K562 (cell line): ENCODE results near the gene KPNA4. TPM values are rescaled to one million over a fixed set of nuclear protein-coding genes. Genes with fewer than 3 reads are reported as not detected.
A peak's percentile ranks its signal among the peaks of the same experiment; 100 is the strongest.

Source experiments
- DNMT1 ChIP-seq: fragments of 450-650 bp; IDR thresholded peaks from 2 replicates; pipeline ENCODE4 v1.6.1; 2016; ENCODE audit warnings: antibody characterized with exemption, mild to moderate bottlenecking
- ETV6 ChIP-seq, 3 experiments: fragments of 150-350 bp in 1 of 3; sonication (generic) in 1 of 3; formaldehyde crosslinking in 1 of 3; IDR thresholded peaks; 2 replicates each; pipeline versions ENCODE4 v1.6.1 to v1.8.0; 2014 to 2022; ENCODE audit warnings: borderline replicate concordance in 2 of 3, low read depth in 2 of 3, antibody characterized with exemption in 1 of 3, low read length in 1 of 3, mild to moderate bottlenecking in 1 of 3, missing genetic modification reagents in 1 of 3
- GABPA ChIP-seq: fragments of 200-800 bp; sonication (Bioruptor generic); conservative IDR thresholded peaks from 2 replicates; pipeline ENCODE4 v1.6.1; 2016; ENCODE audit warnings: low read depth, missing genetic modification characterization, missing compliant biosample characterization
- HSF4 ChIP-seq: fragments of 250-450 bp; sonication (Bioruptor Pico); IDR thresholded peaks from 2 replicates; pipeline ENCODE4 v2.1.2; 2022; ENCODE audit warnings: mild to moderate bottlenecking, moderate library complexity, borderline replicate concordance
- PHF20 ChIP-seq: fragments of 450-650 bp; IDR thresholded peaks from 2 replicates; pipeline ENCODE4 v1.6.1; 2018; ENCODE audit not compliant: partially characterized antibody
- POLR2A ChIP-seq: fragments of 450-650 bp; conservative IDR thresholded peaks from 2 replicates; pipeline ENCODE4 v1.6.1; 2016
- POLR2G ChIP-seq: fragments of 200-400 bp; formaldehyde crosslinking; IDR thresholded peaks from 2 replicates; pipeline ENCODE4 v1.6.1; 2017; ENCODE audit warnings: low read depth, mild to moderate bottlenecking, antibody characterized with exemption, low read length, moderate library complexity
- RBM34 ChIP-seq: fragments of 200-400 bp; formaldehyde crosslinking; IDR thresholded peaks from 2 replicates; pipeline ENCODE4 v1.6.1; 2018; ENCODE audit warnings: low read length, borderline replicate concordance; ENCODE audit not compliant: insufficient read depth
- SMAD1 ChIP-seq: fragments of 150-350 bp; IDR thresholded peaks from 2 replicates; pipeline ENCODE4 v1.6.1; 2014; ENCODE audit warnings: low read length, low read depth; ENCODE audit not compliant: partially characterized antibody
- SMARCC2 ChIP-seq: fragments of 450-650 bp; IDR thresholded peaks from 2 replicates; pipeline ENCODE4 v1.6.1; 2017; ENCODE audit warnings: antibody characterized with exemption, moderate library complexity, mild to moderate bottlenecking, low read depth
- ZNF24 ChIP-seq: fragments of 450-650 bp; IDR thresholded peaks from 2 replicates; pipeline ENCODE4 v1.6.1; 2016
- ZNF384 ChIP-seq: IDR thresholded peaks from 2 replicates; pipeline ENCODE4 v1.6.1; 2012; ENCODE audit warnings: low read depth, low read length, improper control_type of control experiment
- ZNF589 ChIP-seq: fragments of 200-800 bp; sonication (Bioruptor generic); IDR thresholded peaks from 2 replicates; pipeline ENCODE4 v1.6.1; 2016; ENCODE audit warnings: low read depth, missing genetic modification characterization, missing compliant biosample characterization
- ZNF695 ChIP-seq: fragments of 450-650 bp; formaldehyde crosslinking; IDR thresholded peaks from 2 replicates; pipeline ENCODE4 v1.4.0; 2020; ENCODE audit warnings: mild to moderate bottlenecking, moderate library complexity
- ZSCAN32 ChIP-seq: fragments of 450-650 bp; formaldehyde crosslinking; IDR thresholded peaks from 2 replicates; pipeline ENCODE4 v1.4.0; 2020; ENCODE audit warnings: mild to moderate bottlenecking, moderate library complexity
- polyA plus RNA-seq, 8 experiments: library from polyadenylated mRNA; depleted of rRNA in 4 of 8; stranded (reverse) in 5 of 8; unstranded in 3 of 8; fragments of >200 nt; fragmentation: Nextera tagmentation in 2 of 8; fragmentation: Illumina TruSeq in 1 of 8; extraction: Ambion mirVana in 2 of 8; extraction: Trizol in 1 of 8; gene quantifications; 2 replicates each; pipeline versions ENCODE4 v1.2.1 to v1.2.3, GENCODE V29; 2011 to 2014; ENCODE audit warnings: inconsistent platforms in 1 of 8, missing spikeins in 1 of 8
- total RNA-seq, 7 experiments: library from RNA; depleted of rRNA in 6 of 7; stranded (reverse); fragments of >200 nt in 6 of 7; fragmentation: Illumina TruSeq in 2 of 7; extraction: Trizol in 2 of 7; gene quantifications; 2 replicates each; pipeline versions ENCODE4 v1.2.1 to v1.2.3, GENCODE V29; 2011 to 2021; ENCODE audit warnings: low replicate concordance in 1 of 7
- TF ChIP-seq, protein P1 (sequence below): fragments of 450-650 bp; conservative IDR thresholded peaks from 2 replicates; pipeline ENCODE4 v1.6.1; 2016; ENCODE audit warnings: missing genetic modification characterization, low read depth, mild to moderate bottlenecking, control low read depth, missing compliant biosample characterization
- TF ChIP-seq, protein P2 (sequence below): fragments of 150-350 bp; conservative IDR thresholded peaks from 2 replicates; pipeline ENCODE4 v1.6.1; 2014; ENCODE audit warnings: low read length
- TF ChIP-seq, protein P3 (sequence below): IDR thresholded peaks from 2 replicates; pipeline ENCODE4 v1.6.1; 2011; ENCODE audit warnings: borderline replicate concordance, low read depth, mild to moderate bottlenecking, moderate library complexity, low read length; ENCODE audit not compliant: insufficient read depth, poor library complexity, severe bottlenecking
- TF ChIP-seq, protein P4 (sequence below): fragments of 250-450 bp; sonication (Bioruptor Pico); IDR thresholded peaks from 2 replicates; pipeline ENCODE4 v1.8.0; 2021; ENCODE audit warnings: borderline replicate concordance, mild to moderate bottlenecking, moderate library complexity; ENCODE audit not compliant: poor library complexity, severe bottlenecking
- TF ChIP-seq, protein P5 (sequence below): IDR thresholded peaks from 3 replicates; pipeline ENCODE4 v1.6.1; 2011; ENCODE audit warnings: borderline replicate concordance, mild to moderate bottlenecking; ENCODE audit not compliant: insufficient read length, insufficient read depth

KPNA4 gene
- total and polyA plus RNA-seq, 9 of the 15 experiments (the other 6 are each of a cell fraction or from before 2014, with no cell fraction given) = 13.9 to 66.6 (median 34.5) TPM

DNA sequence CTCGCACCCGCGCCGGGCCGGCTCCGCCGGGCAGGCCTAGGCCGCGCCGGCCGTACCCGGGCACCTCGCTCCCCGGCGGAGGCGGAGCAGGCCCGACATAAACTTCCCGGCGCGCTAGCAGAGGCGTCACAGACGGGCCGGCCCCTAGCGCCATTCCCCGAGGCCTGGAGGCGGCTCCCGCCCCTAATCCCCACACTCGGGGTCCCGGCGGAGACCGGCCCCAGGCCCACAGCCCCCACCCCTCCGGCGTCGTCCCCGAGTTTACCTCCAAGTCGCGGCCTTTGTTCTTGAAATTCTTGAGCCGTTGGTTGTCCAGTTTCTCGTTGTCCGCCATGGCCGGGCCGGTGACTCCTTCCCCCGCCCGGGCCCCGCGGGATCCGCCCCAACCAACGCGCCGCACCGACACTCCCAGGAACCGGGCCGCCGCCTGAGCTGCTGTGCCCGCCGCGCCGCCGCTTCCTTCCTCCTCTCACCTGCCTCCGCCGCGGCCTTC is 376 bp downstream of the KPNA4 start (continued):
- TF ChIP-seq, protein P1, sequence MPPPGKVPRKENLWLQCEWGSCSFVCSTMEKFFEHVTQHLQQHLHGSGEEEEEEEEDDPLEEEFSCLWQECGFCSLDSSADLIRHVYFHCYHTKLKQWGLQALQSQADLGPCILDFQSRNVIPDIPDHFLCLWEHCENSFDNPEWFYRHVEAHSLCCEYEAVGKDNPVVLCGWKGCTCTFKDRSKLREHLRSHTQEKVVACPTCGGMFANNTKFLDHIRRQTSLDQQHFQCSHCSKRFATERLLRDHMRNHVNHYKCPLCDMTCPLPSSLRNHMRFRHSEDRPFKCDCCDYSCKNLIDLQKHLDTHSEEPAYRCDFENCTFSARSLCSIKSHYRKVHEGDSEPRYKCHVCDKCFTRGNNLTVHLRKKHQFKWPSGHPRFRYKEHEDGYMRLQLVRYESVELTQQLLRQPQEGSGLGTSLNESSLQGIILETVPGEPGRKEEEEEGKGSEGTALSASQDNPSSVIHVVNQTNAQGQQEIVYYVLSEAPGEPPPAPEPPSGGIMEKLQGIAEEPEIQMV (tag) = no peak
- no peak for TF ChIP-seq DNMT1
- TF ChIP-seq HSF4 (CRISPR knock-in tag) = no peak
- TF ChIP-seq PHF20 = peak; percentile 44
- TF ChIP-seq, protein P2, sequence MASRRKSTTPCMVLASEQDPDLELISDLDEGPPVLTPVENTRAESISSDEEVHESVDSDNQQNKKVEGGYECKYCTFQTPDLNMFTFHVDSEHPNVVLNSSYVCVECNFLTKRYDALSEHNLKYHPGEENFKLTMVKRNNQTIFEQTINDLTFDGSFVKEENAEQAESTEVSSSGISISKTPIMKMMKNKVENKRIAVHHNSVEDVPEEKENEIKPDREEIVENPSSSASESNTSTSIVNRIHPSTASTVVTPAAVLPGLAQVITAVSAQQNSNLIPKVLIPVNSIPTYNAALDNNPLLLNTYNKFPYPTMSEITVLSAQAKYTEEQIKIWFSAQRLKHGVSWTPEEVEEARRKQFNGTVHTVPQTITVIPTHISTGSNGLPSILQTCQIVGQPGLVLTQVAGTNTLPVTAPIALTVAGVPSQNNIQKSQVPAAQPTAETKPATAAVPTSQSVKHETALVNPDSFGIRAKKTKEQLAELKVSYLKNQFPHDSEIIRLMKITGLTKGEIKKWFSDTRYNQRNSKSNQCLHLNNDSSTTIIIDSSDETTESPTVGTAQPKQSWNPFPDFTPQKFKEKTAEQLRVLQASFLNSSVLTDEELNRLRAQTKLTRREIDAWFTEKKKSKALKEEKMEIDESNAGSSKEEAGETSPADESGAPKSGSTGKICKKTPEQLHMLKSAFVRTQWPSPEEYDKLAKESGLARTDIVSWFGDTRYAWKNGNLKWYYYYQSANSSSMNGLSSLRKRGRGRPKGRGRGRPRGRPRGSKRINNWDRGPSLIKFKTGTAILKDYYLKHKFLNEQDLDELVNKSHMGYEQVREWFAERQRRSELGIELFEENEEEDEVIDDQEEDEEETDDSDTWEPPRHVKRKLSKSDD = no peak
- TF ChIP-seq POLR2A = no peak
- TF ChIP-seq ETV6 (IDR thresholded peaks at IDR 0.05; ENCODE audit: borderline replicate concordance in 1 of 2, low read depth in 2 of 2, low read length in 1 of 2) = no peak
- no peak for TF ChIP-seq ETV6 (CRISPR knock-in tag; IDR thresholded peaks at IDR 0.05; ENCODE audit: borderline replicate concordance)
- TF ChIP-seq ZSCAN32 (CRISPR knock-in tag) = no peak
- 0 out of 2 replicates have a peak, but pooled peaks have one; percentile 87 for TF ChIP-seq POLR2G
- TF ChIP-seq, protein P3, sequence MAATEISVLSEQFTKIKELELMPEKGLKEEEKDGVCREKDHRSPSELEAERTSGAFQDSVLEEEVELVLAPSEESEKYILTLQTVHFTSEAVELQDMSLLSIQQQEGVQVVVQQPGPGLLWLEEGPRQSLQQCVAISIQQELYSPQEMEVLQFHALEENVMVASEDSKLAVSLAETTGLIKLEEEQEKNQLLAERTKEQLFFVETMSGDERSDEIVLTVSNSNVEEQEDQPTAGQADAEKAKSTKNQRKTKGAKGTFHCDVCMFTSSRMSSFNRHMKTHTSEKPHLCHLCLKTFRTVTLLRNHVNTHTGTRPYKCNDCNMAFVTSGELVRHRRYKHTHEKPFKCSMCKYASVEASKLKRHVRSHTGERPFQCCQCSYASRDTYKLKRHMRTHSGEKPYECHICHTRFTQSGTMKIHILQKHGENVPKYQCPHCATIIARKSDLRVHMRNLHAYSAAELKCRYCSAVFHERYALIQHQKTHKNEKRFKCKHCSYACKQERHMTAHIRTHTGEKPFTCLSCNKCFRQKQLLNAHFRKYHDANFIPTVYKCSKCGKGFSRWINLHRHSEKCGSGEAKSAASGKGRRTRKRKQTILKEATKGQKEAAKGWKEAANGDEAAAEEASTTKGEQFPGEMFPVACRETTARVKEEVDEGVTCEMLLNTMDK = no peak
- no peak for TF ChIP-seq RBM34
- no peak for TF ChIP-seq SMAD1
- TF ChIP-seq, protein P4, sequence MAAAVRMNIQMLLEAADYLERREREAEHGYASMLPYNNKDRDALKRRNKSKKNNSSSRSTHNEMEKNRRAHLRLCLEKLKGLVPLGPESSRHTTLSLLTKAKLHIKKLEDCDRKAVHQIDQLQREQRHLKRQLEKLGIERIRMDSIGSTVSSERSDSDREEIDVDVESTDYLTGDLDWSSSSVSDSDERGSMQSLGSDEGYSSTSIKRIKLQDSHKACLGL (CRISPR knock-in tag) = no peak
- no peak for TF ChIP-seq SMARCC2
- TF ChIP-seq ZNF384 = no peak
- no peak for TF ChIP-seq ZNF695 (CRISPR knock-in tag)
- TF ChIP-seq, protein P5, sequence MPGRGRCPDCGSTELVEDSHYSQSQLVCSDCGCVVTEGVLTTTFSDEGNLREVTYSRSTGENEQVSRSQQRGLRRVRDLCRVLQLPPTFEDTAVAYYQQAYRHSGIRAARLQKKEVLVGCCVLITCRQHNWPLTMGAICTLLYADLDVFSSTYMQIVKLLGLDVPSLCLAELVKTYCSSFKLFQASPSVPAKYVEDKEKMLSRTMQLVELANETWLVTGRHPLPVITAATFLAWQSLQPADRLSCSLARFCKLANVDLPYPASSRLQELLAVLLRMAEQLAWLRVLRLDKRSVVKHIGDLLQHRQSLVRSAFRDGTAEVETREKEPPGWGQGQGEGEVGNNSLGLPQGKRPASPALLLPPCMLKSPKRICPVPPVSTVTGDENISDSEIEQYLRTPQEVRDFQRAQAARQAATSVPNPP = no peak
- 0 out of 2 replicates have a peak, but pooled peaks have one; percentile 12 for TF ChIP-seq ZNF589 (CRISPR knock-in tag)
- no peak for TF ChIP-seq ZNF24
- no peak for TF ChIP-seq GABPA (tag)
